Panc1 (cell line): ENCODE results near the gene TWIST2. TPM values are rescaled to one million over a fixed set of nuclear protein-coding genes. Genes with fewer than 3 reads are reported as not detected.
A peak's percentile ranks its signal among the peaks of the same experiment; 100 is the strongest.

Experiments used
- ATAC-seq: fragments of 200-7000 bp; cut with Tn5 transposase; 2 replicates; pipeline ENCODE4 v1.9.1; 2020; ENCODE audit warnings: mild to moderate bottlenecking, moderate library complexity
- Bru-seq: library from RNA; stranded (reverse); fragments of 400-500 nt; gene quantifications from one replicate; lab custom pipeline; 2021; lab: Mats Ljungman, UMichigan
- BruChase-seq, 2 experiments: library from RNA; stranded (reverse); fragments of 400-500 nt; gene quantifications; one replicate each; lab custom pipeline; 2021; lab: Mats Ljungman, UMichigan
- BruUV-seq: library from RNA; stranded (reverse); fragments of 400-500 nt; replicated peaks from 2 replicates; lab custom pipeline; 2021; lab: Mats Ljungman, UMichigan
- CTCF ChIA-PET: fragments of 300-600 bp; sonication (Branson Sonifier 250); formaldehyde crosslinking; loops from one replicate; lab custom pipeline; 2022; ENCODE audit warnings: antibody characterized with exemption; lab: Charles Lee
- POLR2A ChIA-PET: fragments of 300-600 bp; sonication (Branson Sonifier 250); formaldehyde crosslinking; loops from one replicate; lab custom pipeline; 2022; ENCODE audit warnings: antibody characterized with exemption; lab: Charles Lee
- DNase-seq: peaks from one replicate; pipeline ENCODE4 v3.0.0-alpha.2; 2010; ENCODE audit warnings: low read depth, low spot score
- H3K27ac ChIP-seq: 2 replicates; pipeline ENCODE4 v1.5.1; 2011; ENCODE audit warnings: mild to moderate bottlenecking, low read length, inconsistent platforms
- H3K27me3 ChIP-seq: fragments of 200-500 bp; sonication (Bioruptor generic); 2 replicates; pipeline ENCODE4 v1.6.0; 2014; ENCODE audit warnings: low read length, inconsistent platforms; ENCODE audit not compliant: control insufficient read depth, insufficient read depth
- H3K36me3 ChIP-seq: fragments of 200-500 bp; sonication (Bioruptor generic); 2 replicates; pipeline ENCODE4 v1.5.1; 2014; ENCODE audit warnings: inconsistent platforms, mild to moderate bottlenecking, low read length, moderate library complexity; ENCODE audit not compliant: control insufficient read depth, insufficient read depth
- H3K4me1 ChIP-seq: 2 replicates; pipeline ENCODE4 v1.5.1; 2011; ENCODE audit warnings: inconsistent platforms, mild to moderate bottlenecking, low read length, moderate library complexity; ENCODE audit not compliant: control insufficient read depth, insufficient read depth
- H3K4me3 ChIP-seq, 2 experiments: 2 replicates each; pipeline ENCODE4 v1.5.1; 2011 to 2012; ENCODE audit warnings: low read depth in 2 of 2, low read length in 2 of 2, mild to moderate bottlenecking in 2 of 2, inconsistent platforms in 1 of 2, moderate library complexity in 1 of 2
- H3K9me3 ChIP-seq: fragments of 200-500 bp; sonication (Bioruptor generic); 2 replicates; pipeline ENCODE4 v1.5.1; 2014; ENCODE audit warnings: low read depth, mild to moderate bottlenecking, inconsistent platforms, low read length, moderate library complexity; ENCODE audit not compliant: control insufficient read depth, insufficient read depth
- POLR2AphosphoS5 ChIP-seq: IDR thresholded peaks from 2 replicates; pipeline ENCODE4 v1.6.1; 2012; ENCODE audit warnings: mild to moderate bottlenecking, low read depth, low read length, moderate library complexity
- SIN3A ChIP-seq: IDR thresholded peaks from 2 replicates; pipeline ENCODE4 v1.6.1; 2012; ENCODE audit warnings: low read depth, mild to moderate bottlenecking, low read length, moderate library complexity, borderline replicate concordance; ENCODE audit not compliant: insufficient read depth
- in situ Hi-C: cut with HindIII; loops from 2 replicates; pipeline ENCODE4 v1.10.0; 2016; ENCODE audit warnings: low sequenced_read_pairs, low pct_unique_long_range_greater_than_20kb
- intact Hi-C: fragments of 100-400 bp; cut with micrococcal nuclease; formaldehyde crosslinking; loops from one replicate; pipeline ENCODE4 v1.10.0; 2022; ENCODE audit not compliant: unreplicated experiment
- long read RNA-seq: library from polyadenylated mRNA; unstranded; transcript quantifications from one replicate; pipeline ENCODE4 v2.0.0, GENCODE V29; 2021; ENCODE audit not compliant: unreplicated experiment
- polyA plus RNA-seq: library from polyadenylated mRNA; unstranded; fragments of >200 nt; gene quantifications from one replicate; pipeline ENCODE4 v1.2.1, GENCODE V29; 2012; ENCODE audit warnings: missing spikeins; ENCODE audit not compliant: insufficient read length
- total RNA-seq: library from RNA; stranded (reverse); gene quantifications from one replicate; pipeline ENCODE4 v1.2.1, GENCODE V29; 2021; ENCODE audit not compliant: unreplicated experiment
- TF ChIP-seq, protein P1 (sequence below): fragments of 450-650 bp; IDR thresholded peaks from 2 replicates; pipeline ENCODE4 v1.5.1; 2017; ENCODE audit warnings: mild to moderate bottlenecking
- TF ChIP-seq, protein P2 (sequence below), 2 experiments: IDR thresholded peaks; 2 replicates each; pipeline ENCODE4 v1.6.1; 2011 to 2012; ENCODE audit warnings: low read depth in 2 of 2, control low read depth in 1 of 2, low read length in 1 of 2, mild to moderate bottlenecking in 1 of 2, moderate library complexity in 1 of 2; ENCODE audit not compliant: insufficient read depth in 1 of 2

TWIST2 gene
- total RNA-seq (4.2 TPM), Bru-seq, nascent RNA (percentile 45 among the genes with signal in this experiment), BruChase-seq, experiment 1, labeled RNA remaining after a 2-hour chase (percentile 45 among the genes with signal in this experiment), BruChase-seq, experiment 2, labeled RNA remaining after a 6-hour chase (percentile 46 among the genes with signal in this experiment)
- polyA plus RNA-seq = 6.5 TPM
- long read RNA-seq, partial matches to known transcripts = 1 of 11 reads
- long read RNA-seq, other reads (novel, unspliced or antisense) = 5 of 11 reads

DNA sequence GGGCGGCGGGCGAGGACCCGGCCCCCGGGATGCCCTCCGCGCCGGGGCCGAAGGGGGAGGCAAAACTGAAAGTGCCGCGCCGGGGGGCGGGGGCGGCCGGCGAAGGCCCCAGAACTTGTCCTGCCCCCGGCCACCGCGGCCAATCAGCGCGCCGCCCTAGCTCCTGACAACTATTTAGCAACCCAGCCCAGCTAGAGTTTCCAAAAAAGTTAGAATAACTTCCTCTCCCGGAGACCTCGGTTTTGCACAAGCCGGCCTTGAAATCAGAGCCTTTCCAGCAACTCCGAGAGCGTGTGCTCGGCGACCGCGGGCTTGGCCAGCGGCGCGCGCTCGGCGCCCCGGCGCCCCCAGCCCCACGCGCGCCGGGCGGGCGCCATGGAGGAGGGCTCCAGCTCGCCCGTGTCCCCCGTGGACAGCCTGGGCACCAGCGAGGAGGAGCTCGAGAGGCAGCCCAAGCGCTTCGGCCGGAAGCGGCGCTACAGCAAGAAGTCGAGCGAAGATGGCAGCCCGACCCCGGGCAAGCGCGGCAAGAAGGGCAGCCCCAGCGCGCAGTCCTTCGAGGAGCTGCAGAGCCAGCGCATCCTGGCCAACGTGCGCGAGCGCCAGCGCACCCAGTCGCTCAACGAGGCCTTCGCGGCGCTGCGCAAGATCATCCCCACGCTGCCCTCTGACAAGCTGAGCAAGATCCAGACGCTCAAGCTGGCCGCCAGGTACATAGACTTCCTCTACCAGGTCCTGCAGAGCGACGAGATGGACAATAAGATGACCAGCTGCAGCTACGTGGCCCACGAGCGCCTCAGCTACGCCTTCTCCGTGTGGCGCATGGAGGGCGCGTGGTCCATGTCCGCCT lies at the start of gene TWIST2:
Gene TWIST2, plus strand, starts transcription at position 245 of the 850 bp plus-strand sequence. Its CDS starts 131 bp downstream, at position 376.
- ATAC-seq (peak; percentile 78), DNase-seq (no peak)
- ChIA-PET POLR2A (no interaction called here), CTCF (no interaction called here)
- no peaks in the 10 kb centered on the region for H3K36me3 ChIP-seq
- peaks cover 6% of the 10 kb centered on the region for H3K4me1 ChIP-seq
- intact Hi-C loops = no loop called here
- H3K9me3 ChIP-seq = no peaks in the 10 kb centered on the region
- TF ChIP-seq, protein P1, sequence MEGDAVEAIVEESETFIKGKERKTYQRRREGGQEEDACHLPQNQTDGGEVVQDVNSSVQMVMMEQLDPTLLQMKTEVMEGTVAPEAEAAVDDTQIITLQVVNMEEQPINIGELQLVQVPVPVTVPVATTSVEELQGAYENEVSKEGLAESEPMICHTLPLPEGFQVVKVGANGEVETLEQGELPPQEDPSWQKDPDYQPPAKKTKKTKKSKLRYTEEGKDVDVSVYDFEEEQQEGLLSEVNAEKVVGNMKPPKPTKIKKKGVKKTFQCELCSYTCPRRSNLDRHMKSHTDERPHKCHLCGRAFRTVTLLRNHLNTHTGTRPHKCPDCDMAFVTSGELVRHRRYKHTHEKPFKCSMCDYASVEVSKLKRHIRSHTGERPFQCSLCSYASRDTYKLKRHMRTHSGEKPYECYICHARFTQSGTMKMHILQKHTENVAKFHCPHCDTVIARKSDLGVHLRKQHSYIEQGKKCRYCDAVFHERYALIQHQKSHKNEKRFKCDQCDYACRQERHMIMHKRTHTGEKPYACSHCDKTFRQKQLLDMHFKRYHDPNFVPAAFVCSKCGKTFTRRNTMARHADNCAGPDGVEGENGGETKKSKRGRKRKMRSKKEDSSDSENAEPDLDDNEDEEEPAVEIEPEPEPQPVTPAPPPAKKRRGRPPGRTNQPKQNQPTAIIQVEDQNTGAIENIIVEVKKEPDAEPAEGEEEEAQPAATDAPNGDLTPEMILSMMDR = no peak
- TF ChIP-seq, protein P2, sequence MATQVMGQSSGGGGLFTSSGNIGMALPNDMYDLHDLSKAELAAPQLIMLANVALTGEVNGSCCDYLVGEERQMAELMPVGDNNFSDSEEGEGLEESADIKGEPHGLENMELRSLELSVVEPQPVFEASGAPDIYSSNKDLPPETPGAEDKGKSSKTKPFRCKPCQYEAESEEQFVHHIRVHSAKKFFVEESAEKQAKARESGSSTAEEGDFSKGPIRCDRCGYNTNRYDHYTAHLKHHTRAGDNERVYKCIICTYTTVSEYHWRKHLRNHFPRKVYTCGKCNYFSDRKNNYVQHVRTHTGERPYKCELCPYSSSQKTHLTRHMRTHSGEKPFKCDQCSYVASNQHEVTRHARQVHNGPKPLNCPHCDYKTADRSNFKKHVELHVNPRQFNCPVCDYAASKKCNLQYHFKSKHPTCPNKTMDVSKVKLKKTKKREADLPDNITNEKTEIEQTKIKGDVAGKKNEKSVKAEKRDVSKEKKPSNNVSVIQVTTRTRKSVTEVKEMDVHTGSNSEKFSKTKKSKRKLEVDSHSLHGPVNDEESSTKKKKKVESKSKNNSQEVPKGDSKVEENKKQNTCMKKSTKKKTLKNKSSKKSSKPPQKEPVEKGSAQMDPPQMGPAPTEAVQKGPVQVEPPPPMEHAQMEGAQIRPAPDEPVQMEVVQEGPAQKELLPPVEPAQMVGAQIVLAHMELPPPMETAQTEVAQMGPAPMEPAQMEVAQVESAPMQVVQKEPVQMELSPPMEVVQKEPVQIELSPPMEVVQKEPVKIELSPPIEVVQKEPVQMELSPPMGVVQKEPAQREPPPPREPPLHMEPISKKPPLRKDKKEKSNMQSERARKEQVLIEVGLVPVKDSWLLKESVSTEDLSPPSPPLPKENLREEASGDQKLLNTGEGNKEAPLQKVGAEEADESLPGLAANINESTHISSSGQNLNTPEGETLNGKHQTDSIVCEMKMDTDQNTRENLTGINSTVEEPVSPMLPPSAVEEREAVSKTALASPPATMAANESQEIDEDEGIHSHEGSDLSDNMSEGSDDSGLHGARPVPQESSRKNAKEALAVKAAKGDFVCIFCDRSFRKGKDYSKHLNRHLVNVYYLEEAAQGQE (IDR thresholded peaks at IDR 0.05; ENCODE audit: insufficient read depth in 1 of 2, low read depth in 2 of 2, low read length in 1 of 2) = no peak
- TF ChIP-seq POLR2AphosphoS5 (no peak), SIN3A (0 out of 2 replicates have a peak, but pooled peaks have one; percentile 6)
- BruUV-seq = no TSS peak
- peak within 1 kb of the TSS; percentile 51 to 60 for H3K4me3 ChIP-seq
- no peaks in the 10 kb centered on the region for H3K27me3 ChIP-seq
- in situ Hi-C loops = no loop called here
- no peak within 1 kb of the TSS for H3K27ac ChIP-seq

DNA sequence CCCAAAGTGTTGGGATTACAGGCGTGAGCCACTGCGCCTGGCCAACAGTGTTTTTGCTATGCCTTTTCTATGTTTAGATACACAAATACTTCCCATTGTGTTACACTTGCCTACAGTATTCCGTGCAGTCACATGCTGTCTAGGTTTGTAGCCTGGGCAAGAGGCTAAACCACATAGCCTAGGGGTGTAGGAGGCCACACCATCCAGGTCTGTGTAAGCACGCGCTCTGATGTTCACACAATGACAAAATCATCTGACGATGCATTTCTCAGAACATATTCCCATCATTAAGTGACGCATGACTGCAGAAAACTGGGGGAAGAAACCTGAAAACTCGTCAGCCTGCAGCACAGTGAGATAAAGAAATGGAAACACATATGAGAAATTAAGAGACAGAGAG lies 46.1 kb upstream of the TWIST2 start:
- Histone ChIP-seq H3K27ac (no peak overlapping the region), H3K27me3 (no peaks in the 10 kb centered on the region; the same call in 1 of the 2 replicates), H3K4me3 (no peak overlapping the region), H3K36me3 (no peaks in the 10 kb centered on the region), H3K4me1 (no peaks in the 10 kb centered on the region), H3K9me3 (no peaks in the 10 kb centered on the region)
- in situ Hi-C loops (no loop called here), intact Hi-C loops (no loop called here)
- ChIA-PET CTCF (no interaction called here), POLR2A (no interaction called here)
- DNase-seq (no peak), ATAC-seq (no peak)
- TF ChIP-seq SIN3A = no peak
- TF ChIP-seq, protein P1 = no peak
- no TSS peak for BruUV-seq
